ENCODE results near the gene TNPO2.
"Not testable (repeated sequence)": the region's sequence is repeated elsewhere in the genome, so short reads cannot be mapped to it uniquely, and the experiment has no call there.

DNA sequence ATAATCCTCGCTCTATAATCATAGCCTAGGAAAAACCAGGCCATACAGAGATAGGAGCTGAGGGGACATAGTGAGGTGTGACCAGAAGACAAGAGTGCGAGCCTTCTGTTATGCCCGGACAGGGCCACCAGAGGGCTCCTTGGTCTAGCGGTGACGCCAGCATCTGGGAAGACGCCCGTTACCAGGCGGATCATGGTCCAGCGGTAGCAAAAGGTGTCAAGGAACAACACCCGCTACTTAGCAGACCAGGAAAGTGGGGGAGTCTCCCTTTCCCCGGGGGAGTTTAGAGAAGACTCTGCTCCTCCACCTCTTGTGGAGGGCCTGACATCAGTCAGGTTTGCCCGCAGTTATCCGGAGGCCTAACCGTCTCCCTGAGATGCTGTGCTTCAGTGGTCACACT is 11.7 kb downstream of the TNPO2 start:
- TF ChIP-seq, protein P1, sequence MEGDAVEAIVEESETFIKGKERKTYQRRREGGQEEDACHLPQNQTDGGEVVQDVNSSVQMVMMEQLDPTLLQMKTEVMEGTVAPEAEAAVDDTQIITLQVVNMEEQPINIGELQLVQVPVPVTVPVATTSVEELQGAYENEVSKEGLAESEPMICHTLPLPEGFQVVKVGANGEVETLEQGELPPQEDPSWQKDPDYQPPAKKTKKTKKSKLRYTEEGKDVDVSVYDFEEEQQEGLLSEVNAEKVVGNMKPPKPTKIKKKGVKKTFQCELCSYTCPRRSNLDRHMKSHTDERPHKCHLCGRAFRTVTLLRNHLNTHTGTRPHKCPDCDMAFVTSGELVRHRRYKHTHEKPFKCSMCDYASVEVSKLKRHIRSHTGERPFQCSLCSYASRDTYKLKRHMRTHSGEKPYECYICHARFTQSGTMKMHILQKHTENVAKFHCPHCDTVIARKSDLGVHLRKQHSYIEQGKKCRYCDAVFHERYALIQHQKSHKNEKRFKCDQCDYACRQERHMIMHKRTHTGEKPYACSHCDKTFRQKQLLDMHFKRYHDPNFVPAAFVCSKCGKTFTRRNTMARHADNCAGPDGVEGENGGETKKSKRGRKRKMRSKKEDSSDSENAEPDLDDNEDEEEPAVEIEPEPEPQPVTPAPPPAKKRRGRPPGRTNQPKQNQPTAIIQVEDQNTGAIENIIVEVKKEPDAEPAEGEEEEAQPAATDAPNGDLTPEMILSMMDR (IDR thresholded peaks at IDR 0.05): peak in 2 of 4 experiments; percentile 45 to 55
- TF ChIP-seq POLR2A, POLR2AphosphoS5 (IDR thresholded peaks at IDR 0.05): not testable (repeated sequence)
